A549 (cell line): ENCODE measurements around the gene ANKRD33B. TPM values are rescaled to one million over a fixed set of nuclear protein-coding genes. Genes with fewer than 3 reads are reported as not detected.
"Not testable (repeated sequence)": the region's sequence is repeated elsewhere in the genome, so short reads cannot be mapped to it uniquely, and the experiment has no call there.

ENCODE experiments used
- ATAC-seq, 2 experiments: fragments of 200-7000 bp in 1 of 2; fragments of >200 bp in 1 of 2; cut with Nextera tagmentation in 1 of 2; cut with Tn5 transposase in 1 of 2; 3 replicates each; pipeline versions ENCODE4 v1.8.0 to v1.9.1; 2018 to 2020; ENCODE audit warnings: mild to moderate bottlenecking in 1 of 2, moderate library complexity in 1 of 2
- CTCF ChIA-PET: fragments of 300-600 bp; sonication (Branson Sonifier 250); formaldehyde crosslinking; extraction: SDS; loops from one replicate; lab custom pipeline; 2021; ENCODE audit warnings: antibody characterized with exemption, inconsistent platforms; lab: Yijun Ruan, JAX
- POLR2A ChIA-PET: fragments of 350-600 bp; formaldehyde crosslinking; extraction: SDS; loops from one replicate; lab custom pipeline; 2021; ENCODE audit warnings: antibody characterized with exemption, inconsistent platforms; lab: Yijun Ruan, JAX
- DNase-seq, 2 experiments: peaks; one replicate each; pipeline versions ENCODE4 v3.0.0 to v3.0.0-alpha.2; 2011 to 2016; ENCODE audit warnings: low read depth in 1 of 2, low spot score in 1 of 2
- FAIRE-seq: peaks from 2 replicates; lab custom pipeline; 2011; peaks lifted over from hg19 to GRCh38; lab: Jason Lieb, UNC
- H3K27ac ChIP-seq, 2 experiments: fragments of >200 bp; sonication (Bioruptor Twin); formaldehyde crosslinking; 3 replicates each; pipeline ENCODE4 v1.5.1; 2016 to 2017
- H3K4me1 ChIP-seq: fragments of >200 bp; sonication (Bioruptor Twin); formaldehyde crosslinking; 3 replicates; pipeline ENCODE4 v1.6.1; 2016
- H3K4me2 ChIP-seq: fragments of >200 bp; sonication (Bioruptor Twin); formaldehyde crosslinking; 3 replicates; pipeline ENCODE4 v1.6.1; 2016
- H3K4me3 ChIP-seq: fragments of >200 bp; sonication (Bioruptor Twin); formaldehyde crosslinking; 3 replicates; pipeline ENCODE4 v1.5.1; 2016
- H3K9me3 ChIP-seq: fragments of >200 bp; sonication (Bioruptor Twin); formaldehyde crosslinking; 3 replicates; pipeline ENCODE4 v1.6.1; 2016
- ATOH8 ChIP-seq: fragments of 250-450 bp; sonication (Bioruptor Pico); IDR thresholded peaks from 2 replicates; pipeline ENCODE4 v1.5.0; 2020; ENCODE audit warnings: low read depth, mild to moderate bottlenecking, moderate library complexity
- CBX8 ChIP-seq: fragments of 200-600 bp; sonication (generic); IDR thresholded peaks from 2 replicates; pipeline ENCODE4 v1.6.1; 2016
- CHD2 ChIP-seq: fragments of 150-350 bp; IDR thresholded peaks from 2 replicates; pipeline ENCODE4 v1.6.1; 2014; ENCODE audit warnings: low read length; ENCODE audit not compliant: partially characterized antibody
- CHD4 ChIP-seq: fragments of 200-600 bp; sonication (generic); IDR thresholded peaks from 2 replicates; pipeline ENCODE4 v1.6.1; 2016; ENCODE audit warnings: antibody characterized with exemption, mild to moderate bottlenecking, borderline replicate concordance
- E2F6 ChIP-seq: IDR thresholded peaks from 2 replicates; pipeline ENCODE4 v1.6.1; 2012; ENCODE audit warnings: low read depth, borderline replicate concordance
- EHF ChIP-seq: fragments of 250-450 bp; sonication (Bioruptor Pico); IDR thresholded peaks from 2 replicates; pipeline ENCODE4 v1.5.0; 2020; ENCODE audit warnings: mild to moderate bottlenecking
- ELK1 ChIP-seq: fragments of 150-350 bp; IDR thresholded peaks from 2 replicates; pipeline ENCODE4 v1.6.1; 2014; ENCODE audit warnings: low read depth, mild to moderate bottlenecking, low read length
- FOXS1 ChIP-seq: fragments of 250-450 bp; sonication (Bioruptor Pico); IDR thresholded peaks from 2 replicates; pipeline ENCODE4 v1.5.0; 2020; ENCODE audit warnings: mild to moderate bottlenecking, moderate library complexity
- HOXB13 ChIP-seq: fragments of 250-450 bp; sonication (Bioruptor Pico); IDR thresholded peaks from 2 replicates; pipeline ENCODE4 v1.5.0; 2020; ENCODE audit warnings: low read depth, mild to moderate bottlenecking, moderate library complexity
- JUNB ChIP-seq: fragments of >200 bp; sonication (Bioruptor Twin); formaldehyde crosslinking; IDR thresholded peaks from 2 replicates; pipeline ENCODE4 v1.6.1; 2016
- KDM1A ChIP-seq: fragments of 200-600 bp; sonication (generic); IDR thresholded peaks from 2 replicates; pipeline ENCODE4 v1.6.1; 2016; ENCODE audit warnings: low read depth, mild to moderate bottlenecking
- KDM5A ChIP-seq: fragments of 200-600 bp; sonication (generic); IDR thresholded peaks from 2 replicates; pipeline ENCODE4 v1.6.1; 2016; ENCODE audit warnings: antibody characterized with exemption, mild to moderate bottlenecking
- MAFK ChIP-seq: fragments of 450-650 bp; IDR thresholded peaks from 2 replicates; pipeline ENCODE4 v1.6.1; 2014; ENCODE audit not compliant: partially characterized antibody
- MAX ChIP-seq: IDR thresholded peaks from 2 replicates; pipeline ENCODE4 v1.6.1; 2012
- MAZ ChIP-seq: fragments of 150-350 bp; IDR thresholded peaks from 2 replicates; pipeline ENCODE4 v1.6.1; 2014; ENCODE audit warnings: antibody characterized with exemption, low read depth, low read length, borderline replicate concordance
- NR3C1 ChIP-seq: fragments of >200 bp; sonication (Bioruptor Twin); formaldehyde crosslinking; IDR thresholded peaks from 3 replicates; pipeline ENCODE4 v1.6.1; 2017
- PHF8 ChIP-seq: fragments of 200-600 bp; sonication (generic); IDR thresholded peaks from 2 replicates; pipeline ENCODE4 v1.6.1; 2016; ENCODE audit warnings: low read depth, mild to moderate bottlenecking, antibody characterized with exemption, moderate library complexity, borderline replicate concordance
- POLR2AphosphoS2 ChIP-seq: conservative IDR thresholded peaks from 2 replicates; pipeline ENCODE4 v1.6.1; 2012; ENCODE audit warnings: low read length, improper control_type of control experiment, inconsistent platforms
- RARB ChIP-seq: fragments of 250-450 bp; sonication (Bioruptor Pico); IDR thresholded peaks from 2 replicates; pipeline ENCODE4 v1.8.0; 2021; ENCODE audit warnings: mild to moderate bottlenecking, moderate library complexity
- RCOR1 ChIP-seq: fragments of 150-350 bp; IDR thresholded peaks from 2 replicates; pipeline ENCODE4 v1.6.1; 2014; ENCODE audit warnings: antibody characterized with exemption, low read length, low read depth
- RFX5 ChIP-seq: fragments of 450-650 bp; IDR thresholded peaks from 2 replicates; pipeline ENCODE4 v1.7.1; 2014; ENCODE audit warnings: antibody characterized with exemption, mild to moderate bottlenecking, moderate library complexity
- RNF2 ChIP-seq: fragments of 200-600 bp; sonication (generic); IDR thresholded peaks from 2 replicates; pipeline ENCODE4 v1.6.1; 2016; ENCODE audit warnings: low read depth, mild to moderate bottlenecking, antibody characterized with exemption, moderate library complexity, borderline replicate concordance
- TP53 ChIP-seq: fragments of 250-450 bp; sonication (Bioruptor Pico); IDR thresholded peaks from 2 replicates; pipeline ENCODE4 v1.5.0; 2021; ENCODE audit warnings: mild to moderate bottlenecking, moderate library complexity
- ZC3H11A ChIP-seq: fragments of 450-650 bp; IDR thresholded peaks from 2 replicates; pipeline ENCODE4 v1.6.1; 2014; ENCODE audit warnings: antibody characterized with exemption, mild to moderate bottlenecking
- ZSCAN20 ChIP-seq: fragments of 250-450 bp; sonication (Bioruptor Pico); IDR thresholded peaks from 2 replicates; pipeline ENCODE4 v1.8.0; 2022; ENCODE audit warnings: mild to moderate bottlenecking, moderate library complexity
- WGBS: methylation state at CpG from one replicate; pipeline ENCODE4 v1.1.6; 2017; ENCODE audit errors: missing lambda C conversion rate; 5-methylcytosine and 5-hydroxymethylcytosine counted together
- polyA plus RNA-seq, 4 experiments: library from polyadenylated mRNA; depleted of rRNA in 3 of 4; stranded (reverse); fragments of >200 nt; fragmentation: RNase III in 1 of 4; extraction: RNeasy Plus Mini Kit Qiagen cat#74134 plus additional on column Dnase treatment in 1 of 4; gene quantifications; 2 replicates in 3 of 4; 3 replicates in 1 of 4; pipeline ENCODE4 v1.2.3, GENCODE V29; 2011 to 2017

Gene ANKRD33B
- polyA plus RNA-seq, 2 of the 4 experiments (the other 2 are of a cell fraction), result 4.0 to 6.9 TPM

GRCh38 chr5:10563945-10564837 lies at the start of gene ANKRD33B (continued):
- TF ChIP-seq PHF8 (peak; percentile 49; the same call in 1 of the 2 replicates), MAFK (no peak), RCOR1 (no peak), KDM5A (no peak), CHD4 (no peak), KDM1A (no peak), ZSCAN20 (CRISPR knock-in tag) (no peak), FOXS1 (CRISPR knock-in tag) (no peak), MAZ (no peak), CHD2 (no peak), ELK1 (no peak), MAX (peak; percentile 18; the same call in 1 of the 2 replicates)

GRCh38 chr5:10514572-10514971 lies 49.3 kb upstream of the ANKRD33B start:
- Histone ChIP-seq H3K4me2 (peak overlapping the region; percentile 69; the same call in 1 of the 3 replicates), H3K4me1 (peaks cover 52% of the 10 kb centered on the region), H3K27ac (peak overlapping the region; percentile 71 to 83; a peak in 5 of 6 replicates)
- POLR2A ChIA-PET, CTCF ChIA-PET, H3K4me3 ChIP-seq, H3K9me3 ChIP-seq, FAIRE-seq, ATAC-seq, DNase-seq: not testable (repeated sequence)
- 87% methylated on average over 8 of the region's 8 CpGs for WGBS

- ATAC-seq (no peak), DNase-seq (no peak), FAIRE-seq (no peak)
- no peak overlapping the region for H3K4me2 ChIP-seq
- POLR2A ChIA-PET, result no interaction called here
- H3K9me3 ChIP-seq, result peaks cover 9% of the 10 kb centered on the region; the same call in 2 of the 3 replicates
- no peak overlapping the region for H3K4me3 ChIP-seq
- no peak overlapping the region for H3K27ac ChIP-seq
- WGBS, result 59% methylated on average over 2 of the region's 2 CpGs
- TF ChIP-seq JUNB (no peak), TP53 (no peak), ATOH8 (CRISPR knock-in tag) (no peak), EHF (CRISPR knock-in tag) (no peak), RNF2 (no peak), CHD4 (no peak), NR3C1 (no peak)
- CTCF ChIA-PET, result no interaction called here
- peaks cover 47% of the 10 kb centered on the region for H3K4me1 ChIP-seq
These were observed 48.4 kb upstream of the ANKRD33B start for GRCh38 chr5:10515492-10515891.

GRCh38 chr5:10518347-10518746 lies 45.5 kb upstream of the ANKRD33B start:
- ChIA-PET CTCF (interaction anchor here (2.0 kb wide), 1 partner anchor 110 kb away, joined by 8 read pairs; no protein-coding TSS in a partner anchor), POLR2A (no interaction called here)
- 67% methylated on average over 2 of the region's 2 CpGs for WGBS
- Histone ChIP-seq H3K27ac (0 out of 6 replicates have a peak overlapping the region, but pooled peaks of 1 of the 2 experiments have one; percentile 13), H3K4me2 (0 out of 3 replicates have a peak overlapping the region, but pooled peaks have one; percentile 9), H3K9me3 (peaks cover 17% of the 10 kb centered on the region), H3K4me3 (no peak overlapping the region), H3K4me1 (peaks cover 29% of the 10 kb centered on the region)
- peak; percentile 18 to 25; a peak in 3 of 6 replicates for ATAC-seq
- DNase-seq, result peak in 1 of 2 experiments; percentile 73
- FAIRE-seq, result no peak
- TF ChIP-seq RARB (CRISPR knock-in tag) (no peak), PHF8 (no peak), POLR2AphosphoS2 (no peak), CBX8 (no peak), ZC3H11A (no peak), E2F6 (no peak), HOXB13 (no peak), ELK1 (no peak), RFX5 (no peak), JUNB (no peak)
